GM12872 (cell line): Measurements from ENCODE around the gene LCE2B.

Source experiments
- TF ChIP-seq, protein P1 (sequence below): IDR thresholded peaks from 3 replicates; pipeline ENCODE4 v1.5.1; 2011; ENCODE audit warnings: low read depth, mild to moderate bottlenecking, low read length, moderate library complexity; ENCODE audit not compliant: insufficient read depth

Gene LCE2B

DNA sequence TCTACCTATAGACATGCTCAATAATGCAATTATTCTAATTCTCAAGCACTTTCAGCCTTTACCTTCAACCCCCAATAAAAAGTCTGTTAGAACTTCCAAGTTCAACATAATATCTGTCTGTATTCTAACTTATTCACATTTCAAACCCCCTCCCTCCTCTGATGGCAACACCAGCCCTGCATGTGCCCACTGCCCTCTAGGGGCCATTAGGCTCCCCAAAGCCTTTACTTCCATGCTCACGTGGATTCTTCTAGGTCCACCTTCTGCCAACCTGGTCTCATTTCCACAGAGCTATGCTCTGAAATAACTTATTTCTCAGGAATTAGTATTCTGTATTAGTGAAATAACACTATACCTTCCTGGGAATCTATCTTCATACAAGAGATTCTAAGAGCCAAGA lies 49.7 kb downstream of the LCE2B start:
- TF ChIP-seq, protein P1, sequence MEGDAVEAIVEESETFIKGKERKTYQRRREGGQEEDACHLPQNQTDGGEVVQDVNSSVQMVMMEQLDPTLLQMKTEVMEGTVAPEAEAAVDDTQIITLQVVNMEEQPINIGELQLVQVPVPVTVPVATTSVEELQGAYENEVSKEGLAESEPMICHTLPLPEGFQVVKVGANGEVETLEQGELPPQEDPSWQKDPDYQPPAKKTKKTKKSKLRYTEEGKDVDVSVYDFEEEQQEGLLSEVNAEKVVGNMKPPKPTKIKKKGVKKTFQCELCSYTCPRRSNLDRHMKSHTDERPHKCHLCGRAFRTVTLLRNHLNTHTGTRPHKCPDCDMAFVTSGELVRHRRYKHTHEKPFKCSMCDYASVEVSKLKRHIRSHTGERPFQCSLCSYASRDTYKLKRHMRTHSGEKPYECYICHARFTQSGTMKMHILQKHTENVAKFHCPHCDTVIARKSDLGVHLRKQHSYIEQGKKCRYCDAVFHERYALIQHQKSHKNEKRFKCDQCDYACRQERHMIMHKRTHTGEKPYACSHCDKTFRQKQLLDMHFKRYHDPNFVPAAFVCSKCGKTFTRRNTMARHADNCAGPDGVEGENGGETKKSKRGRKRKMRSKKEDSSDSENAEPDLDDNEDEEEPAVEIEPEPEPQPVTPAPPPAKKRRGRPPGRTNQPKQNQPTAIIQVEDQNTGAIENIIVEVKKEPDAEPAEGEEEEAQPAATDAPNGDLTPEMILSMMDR = peak; percentile 46
